Omental fat pad (tissue), 4 donors: Measurements from ENCODE around the gene RENBP. TPM values are rescaled to one million over a fixed set of nuclear protein-coding genes. Genes with fewer than 3 reads are reported as not detected.

Experiments
- ATAC-seq: fragments of 150-250 bp; one replicate; pipeline ENCODE4 v1.9.1; 2016; ENCODE audit warnings: mild to moderate bottlenecking, moderate library complexity; ENCODE audit not compliant: low FRiP score
- DNase-seq: peaks from one replicate; pipeline ENCODE4 v3.0.0-alpha.2; 2019; ENCODE audit warnings: low spot score
- total RNA-seq, 4 donors: library from RNA; depleted of rRNA; stranded (reverse); fragments of >200 nt; gene quantifications; one replicate each; pipeline ENCODE4 v1.1.0, GENCODE V29; 2016
- TF ChIP-seq, protein P1 (sequence below), 3 donors: fragments of 450-650 bp; IDR thresholded peaks; one replicate each; pipeline ENCODE4 v1.5.1; 2016 to 2017; ENCODE audit warnings: antibody characterized with exemption in 3 of 3, mild to moderate bottlenecking in 3 of 3, moderate library complexity in 2 of 3

The RENBP gene
- total RNA-seq, 4 donors from 2014 or later, result 7.8 to 33.0 (median 26.5) TPM

DNA sequence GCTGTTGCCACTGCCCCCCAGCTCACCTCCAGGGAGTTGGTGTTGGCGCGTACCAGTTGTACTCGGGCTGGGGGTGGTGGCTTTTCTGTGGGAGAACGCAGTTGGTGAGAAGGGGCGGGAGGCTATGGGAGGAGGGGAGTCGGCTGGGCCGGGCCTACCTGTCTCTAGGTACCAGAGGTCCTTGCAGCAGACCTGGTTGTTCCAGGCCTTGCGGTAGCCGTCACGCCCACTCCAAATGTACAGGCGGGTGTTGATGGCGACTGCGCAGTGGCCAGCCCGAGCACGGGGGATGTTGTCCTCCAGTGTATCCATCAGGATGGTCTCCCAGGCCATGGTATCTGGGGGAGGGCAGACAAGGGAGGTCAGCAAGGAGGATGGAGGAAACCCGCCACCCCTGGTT lies 15.6 kb upstream of the RENBP start:
- DNase-seq (no peak), ATAC-seq (no peak)
- TF ChIP-seq, protein P1, sequence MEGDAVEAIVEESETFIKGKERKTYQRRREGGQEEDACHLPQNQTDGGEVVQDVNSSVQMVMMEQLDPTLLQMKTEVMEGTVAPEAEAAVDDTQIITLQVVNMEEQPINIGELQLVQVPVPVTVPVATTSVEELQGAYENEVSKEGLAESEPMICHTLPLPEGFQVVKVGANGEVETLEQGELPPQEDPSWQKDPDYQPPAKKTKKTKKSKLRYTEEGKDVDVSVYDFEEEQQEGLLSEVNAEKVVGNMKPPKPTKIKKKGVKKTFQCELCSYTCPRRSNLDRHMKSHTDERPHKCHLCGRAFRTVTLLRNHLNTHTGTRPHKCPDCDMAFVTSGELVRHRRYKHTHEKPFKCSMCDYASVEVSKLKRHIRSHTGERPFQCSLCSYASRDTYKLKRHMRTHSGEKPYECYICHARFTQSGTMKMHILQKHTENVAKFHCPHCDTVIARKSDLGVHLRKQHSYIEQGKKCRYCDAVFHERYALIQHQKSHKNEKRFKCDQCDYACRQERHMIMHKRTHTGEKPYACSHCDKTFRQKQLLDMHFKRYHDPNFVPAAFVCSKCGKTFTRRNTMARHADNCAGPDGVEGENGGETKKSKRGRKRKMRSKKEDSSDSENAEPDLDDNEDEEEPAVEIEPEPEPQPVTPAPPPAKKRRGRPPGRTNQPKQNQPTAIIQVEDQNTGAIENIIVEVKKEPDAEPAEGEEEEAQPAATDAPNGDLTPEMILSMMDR (IDR thresholded peaks at IDR 0.05), result no peak

DNA sequence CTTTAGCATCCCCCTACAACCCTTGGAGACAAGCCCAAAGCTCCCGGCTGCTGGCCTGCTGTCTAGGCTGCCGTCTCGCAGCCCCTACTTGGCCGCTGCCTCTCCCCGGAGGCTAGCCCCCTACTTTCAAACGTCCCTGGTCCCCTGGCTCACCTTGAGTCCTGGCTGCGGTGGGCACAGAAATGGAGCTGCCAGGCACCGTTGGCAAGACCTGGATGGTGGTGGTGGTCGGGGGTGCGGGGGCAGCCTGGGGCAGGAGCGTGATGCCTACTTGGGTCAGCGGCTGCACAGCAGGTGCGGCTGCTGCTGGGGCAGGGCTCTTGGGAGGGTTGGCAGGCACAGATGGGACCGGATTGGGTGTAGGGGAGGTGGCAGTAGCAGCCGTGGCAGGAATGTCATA lies 15.2 kb upstream of the RENBP start:
- no peak for DNase-seq
- TF ChIP-seq, protein P1 (IDR thresholded peaks at IDR 0.05), result no peak
- no peak for ATAC-seq

DNA sequence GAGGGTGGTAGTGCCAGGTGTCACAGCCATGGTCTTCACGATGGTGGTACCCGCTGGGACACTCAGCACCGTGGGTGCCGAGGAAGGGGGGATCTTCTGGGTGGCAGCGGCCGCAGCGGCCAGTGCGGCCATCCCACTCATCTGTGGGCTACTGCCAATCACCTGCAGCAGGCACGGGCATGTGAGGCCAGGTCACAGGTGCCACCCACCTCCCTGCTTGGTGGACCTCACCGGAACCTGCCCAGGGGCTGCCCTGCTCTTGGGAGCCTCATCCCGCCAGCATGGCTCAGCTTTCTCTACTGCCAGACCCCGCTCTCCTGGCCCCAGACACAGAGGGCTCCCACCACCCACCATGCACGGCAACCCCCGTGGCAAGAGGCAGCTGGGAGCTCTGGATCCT lies 14.2 kb upstream of the RENBP start:
- no peak for ATAC-seq
- TF ChIP-seq, protein P1 (IDR thresholded peaks at IDR 0.05), result no peak
- DNase-seq, result no peak

DNA sequence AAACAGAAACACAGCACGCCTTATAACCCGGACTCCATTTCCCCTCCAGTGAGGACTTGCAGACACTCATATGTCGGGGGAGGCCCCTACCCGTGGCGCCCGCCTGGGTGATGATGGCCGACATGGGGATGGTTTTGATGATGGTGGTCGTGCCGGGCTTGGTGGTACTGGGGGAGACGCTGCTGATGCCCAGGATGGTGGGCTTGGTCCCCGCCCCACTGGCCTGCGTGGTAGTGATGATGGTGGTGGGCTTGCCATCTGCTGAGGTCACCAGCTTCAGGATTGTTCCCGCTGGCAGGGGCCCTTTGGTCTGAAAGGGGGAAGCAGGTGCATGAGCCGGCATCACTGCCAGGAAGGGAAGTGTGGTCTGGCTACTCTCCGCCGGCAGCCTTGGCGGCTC lies 12.8 kb upstream of the RENBP start:
- no peak for ATAC-seq
- no peak for DNase-seq
- TF ChIP-seq, protein P1 (IDR thresholded peaks at IDR 0.05), result no peak

DNA sequence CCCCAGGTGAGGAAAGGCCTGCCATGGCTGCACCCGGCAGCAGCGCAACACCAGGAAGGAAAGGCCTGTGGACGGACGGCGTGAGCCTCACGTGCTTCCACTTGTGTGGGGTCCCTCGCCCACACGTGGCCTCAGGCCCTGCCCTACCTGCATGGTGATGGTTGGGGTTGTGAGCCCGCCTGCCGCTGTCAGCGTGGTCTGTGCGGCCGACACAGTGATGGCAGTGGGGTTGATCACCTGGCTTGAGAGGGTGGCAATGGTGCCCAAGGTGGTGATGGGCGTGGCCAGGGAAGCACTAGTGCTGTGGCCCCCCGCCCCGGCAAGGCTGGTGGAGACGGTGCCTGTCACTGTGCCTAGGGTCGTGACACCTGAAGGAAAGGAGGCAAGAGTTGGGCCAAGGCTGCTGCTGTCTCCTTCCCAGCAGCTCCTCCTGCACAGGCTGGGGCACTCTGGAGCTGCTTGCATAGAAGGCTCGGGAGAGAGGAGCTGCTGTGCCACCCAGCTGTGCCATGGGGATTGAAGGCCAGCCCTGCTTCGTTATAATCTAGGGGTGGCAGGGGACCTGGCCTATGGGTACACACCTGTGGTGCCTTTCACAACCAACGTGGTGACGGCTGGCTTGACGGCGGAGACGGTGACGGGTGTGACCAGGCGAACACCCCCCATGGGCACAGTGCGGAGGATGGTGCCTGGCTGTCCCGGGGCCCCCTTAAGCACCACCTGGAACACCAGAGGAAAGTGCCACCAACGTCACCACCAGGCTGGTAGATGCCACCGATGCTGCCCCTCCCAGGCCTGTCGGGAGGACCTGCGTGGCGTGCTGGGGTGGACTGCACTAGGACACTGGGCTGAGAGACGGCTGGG lies 11.8 kb upstream of the RENBP start:
- ATAC-seq (no peak), DNase-seq (no peak)
- TF ChIP-seq, protein P1 (IDR thresholded peaks at IDR 0.05), result no peak

DNA sequence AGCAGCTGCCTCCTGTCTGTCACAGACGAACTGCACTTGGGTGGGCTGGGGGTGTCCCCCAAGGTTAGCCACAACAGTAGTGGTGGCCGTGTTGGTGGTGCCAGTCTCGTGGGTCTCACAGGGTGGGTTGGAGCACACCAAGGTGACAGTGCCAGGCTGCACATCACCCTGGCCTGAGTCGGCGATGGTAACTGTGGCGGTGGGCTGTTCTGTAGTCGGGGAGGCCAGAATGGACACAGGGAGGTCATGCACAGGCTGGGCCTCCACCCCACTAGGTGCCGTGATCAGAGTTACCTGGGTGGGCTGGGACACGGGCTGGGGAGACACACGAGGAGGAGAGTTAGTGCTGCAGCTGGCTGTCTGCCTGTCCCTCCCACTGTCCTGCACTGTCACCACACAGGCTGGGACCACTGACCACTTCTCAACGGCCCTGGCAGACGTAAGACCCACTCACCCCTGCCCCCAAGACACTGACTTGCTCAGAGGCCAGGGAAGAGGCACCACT lies 10.8 kb upstream of the RENBP start:
- DNase-seq (no peak), ATAC-seq (no peak)
- TF ChIP-seq, protein P1 (IDR thresholded peaks at IDR 0.05), result no peak
